ENCODE data around the gene IFT81. TPM values are rescaled to one million over a fixed set of nuclear protein-coding genes. Genes with fewer than 3 reads are reported as not detected.

Gene IFT81
- total and polyA plus RNA-seq, 2 of the 13 experiments (the other 11 are each of a cell fraction or from before 2014, with no cell fraction given): 4.2 to 13.0 TPM

DNA sequence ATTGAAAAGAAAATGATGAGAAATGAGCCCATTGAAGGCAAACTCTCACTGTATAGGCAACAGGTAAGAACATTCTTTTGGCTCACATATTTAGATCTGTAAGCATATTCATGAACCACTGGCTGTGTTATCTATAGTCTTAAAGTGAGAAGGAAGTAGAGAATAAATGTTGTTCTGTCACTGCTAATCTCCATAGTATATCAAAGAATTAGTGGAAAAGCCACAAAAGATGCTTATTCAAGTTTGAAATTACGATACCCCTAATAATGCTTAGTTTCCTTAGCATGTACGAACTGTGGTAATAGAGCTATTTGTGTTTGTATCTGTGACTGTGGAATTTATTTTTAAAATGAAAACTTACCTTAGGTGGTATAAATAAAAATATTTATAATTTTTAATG, 22.8 kb downstream of the IFT81 start:
- no peak overlapping the region for H2AFZ ChIP-seq (ENCODE audit: low read length)
- no peak overlapping the region for H3K27ac ChIP-seq (ENCODE audit: extremely low read length, insufficient read depth, low read length)
- no peak for ATAC-seq
- TF ChIP-seq, protein P1, sequence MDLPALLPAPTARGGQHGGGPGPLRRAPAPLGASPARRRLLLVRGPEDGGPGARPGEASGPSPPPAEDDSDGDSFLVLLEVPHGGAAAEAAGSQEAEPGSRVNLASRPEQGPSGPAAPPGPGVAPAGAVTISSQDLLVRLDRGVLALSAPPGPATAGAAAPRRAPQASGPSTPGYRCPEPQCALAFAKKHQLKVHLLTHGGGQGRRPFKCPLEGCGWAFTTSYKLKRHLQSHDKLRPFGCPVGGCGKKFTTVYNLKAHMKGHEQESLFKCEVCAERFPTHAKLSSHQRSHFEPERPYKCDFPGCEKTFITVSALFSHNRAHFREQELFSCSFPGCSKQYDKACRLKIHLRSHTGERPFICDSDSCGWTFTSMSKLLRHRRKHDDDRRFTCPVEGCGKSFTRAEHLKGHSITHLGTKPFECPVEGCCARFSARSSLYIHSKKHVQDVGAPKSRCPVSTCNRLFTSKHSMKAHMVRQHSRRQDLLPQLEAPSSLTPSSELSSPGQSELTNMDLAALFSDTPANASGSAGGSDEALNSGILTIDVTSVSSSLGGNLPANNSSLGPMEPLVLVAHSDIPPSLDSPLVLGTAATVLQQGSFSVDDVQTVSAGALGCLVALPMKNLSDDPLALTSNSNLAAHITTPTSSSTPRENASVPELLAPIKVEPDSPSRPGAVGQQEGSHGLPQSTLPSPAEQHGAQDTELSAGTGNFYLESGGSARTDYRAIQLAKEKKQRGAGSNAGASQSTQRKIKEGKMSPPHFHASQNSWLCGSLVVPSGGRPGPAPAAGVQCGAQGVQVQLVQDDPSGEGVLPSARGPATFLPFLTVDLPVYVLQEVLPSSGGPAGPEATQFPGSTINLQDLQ (CRISPR knock-in tag; IDR thresholded peaks at IDR 0.05): no peak
- TF ChIP-seq ZNF331 (CRISPR knock-in tag; IDR thresholded peaks at IDR 0.05) (no peak), GLI4 (CRISPR knock-in tag; IDR thresholded peaks at IDR 0.05; ENCODE audit: borderline replicate concordance) (no peak), HOXD1 (CRISPR knock-in tag; IDR thresholded peaks at IDR 0.05) (no peak), RXRB (CRISPR knock-in tag; IDR thresholded peaks at IDR 0.05; ENCODE audit: borderline replicate concordance) (no peak), REPIN1 (CRISPR knock-in tag; IDR thresholded peaks at IDR 0.05; ENCODE audit: borderline replicate concordance, low read depth) (no peak), ZNF607 (CRISPR knock-in tag; IDR thresholded peaks at IDR 0.05; ENCODE audit: borderline replicate concordance) (no peak)
- TF ChIP-seq, protein P2, sequence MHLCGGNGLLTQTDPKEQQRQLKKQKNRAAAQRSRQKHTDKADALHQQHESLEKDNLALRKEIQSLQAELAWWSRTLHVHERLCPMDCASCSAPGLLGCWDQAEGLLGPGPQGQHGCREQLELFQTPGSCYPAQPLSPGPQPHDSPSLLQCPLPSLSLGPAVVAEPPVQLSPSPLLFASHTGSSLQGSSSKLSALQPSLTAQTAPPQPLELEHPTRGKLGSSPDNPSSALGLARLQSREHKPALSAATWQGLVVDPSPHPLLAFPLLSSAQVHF (CRISPR knock-in tag; IDR thresholded peaks at IDR 0.05): no peak
- TF ChIP-seq, protein P3, sequence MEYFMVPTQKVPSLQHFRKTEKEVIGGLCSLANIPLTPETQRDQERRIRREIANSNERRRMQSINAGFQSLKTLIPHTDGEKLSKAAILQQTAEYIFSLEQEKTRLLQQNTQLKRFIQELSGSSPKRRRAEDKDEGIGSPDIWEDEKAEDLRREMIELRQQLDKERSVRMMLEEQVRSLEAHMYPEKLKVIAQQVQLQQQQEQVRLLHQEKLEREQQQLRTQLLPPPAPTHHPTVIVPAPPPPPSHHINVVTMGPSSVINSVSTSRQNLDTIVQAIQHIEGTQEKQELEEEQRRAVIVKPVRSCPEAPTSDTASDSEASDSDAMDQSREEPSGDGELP (IDR thresholded peaks at IDR 0.05; ENCODE audit: borderline replicate concordance, low read depth): no peak
- TF ChIP-seq, protein P4, sequence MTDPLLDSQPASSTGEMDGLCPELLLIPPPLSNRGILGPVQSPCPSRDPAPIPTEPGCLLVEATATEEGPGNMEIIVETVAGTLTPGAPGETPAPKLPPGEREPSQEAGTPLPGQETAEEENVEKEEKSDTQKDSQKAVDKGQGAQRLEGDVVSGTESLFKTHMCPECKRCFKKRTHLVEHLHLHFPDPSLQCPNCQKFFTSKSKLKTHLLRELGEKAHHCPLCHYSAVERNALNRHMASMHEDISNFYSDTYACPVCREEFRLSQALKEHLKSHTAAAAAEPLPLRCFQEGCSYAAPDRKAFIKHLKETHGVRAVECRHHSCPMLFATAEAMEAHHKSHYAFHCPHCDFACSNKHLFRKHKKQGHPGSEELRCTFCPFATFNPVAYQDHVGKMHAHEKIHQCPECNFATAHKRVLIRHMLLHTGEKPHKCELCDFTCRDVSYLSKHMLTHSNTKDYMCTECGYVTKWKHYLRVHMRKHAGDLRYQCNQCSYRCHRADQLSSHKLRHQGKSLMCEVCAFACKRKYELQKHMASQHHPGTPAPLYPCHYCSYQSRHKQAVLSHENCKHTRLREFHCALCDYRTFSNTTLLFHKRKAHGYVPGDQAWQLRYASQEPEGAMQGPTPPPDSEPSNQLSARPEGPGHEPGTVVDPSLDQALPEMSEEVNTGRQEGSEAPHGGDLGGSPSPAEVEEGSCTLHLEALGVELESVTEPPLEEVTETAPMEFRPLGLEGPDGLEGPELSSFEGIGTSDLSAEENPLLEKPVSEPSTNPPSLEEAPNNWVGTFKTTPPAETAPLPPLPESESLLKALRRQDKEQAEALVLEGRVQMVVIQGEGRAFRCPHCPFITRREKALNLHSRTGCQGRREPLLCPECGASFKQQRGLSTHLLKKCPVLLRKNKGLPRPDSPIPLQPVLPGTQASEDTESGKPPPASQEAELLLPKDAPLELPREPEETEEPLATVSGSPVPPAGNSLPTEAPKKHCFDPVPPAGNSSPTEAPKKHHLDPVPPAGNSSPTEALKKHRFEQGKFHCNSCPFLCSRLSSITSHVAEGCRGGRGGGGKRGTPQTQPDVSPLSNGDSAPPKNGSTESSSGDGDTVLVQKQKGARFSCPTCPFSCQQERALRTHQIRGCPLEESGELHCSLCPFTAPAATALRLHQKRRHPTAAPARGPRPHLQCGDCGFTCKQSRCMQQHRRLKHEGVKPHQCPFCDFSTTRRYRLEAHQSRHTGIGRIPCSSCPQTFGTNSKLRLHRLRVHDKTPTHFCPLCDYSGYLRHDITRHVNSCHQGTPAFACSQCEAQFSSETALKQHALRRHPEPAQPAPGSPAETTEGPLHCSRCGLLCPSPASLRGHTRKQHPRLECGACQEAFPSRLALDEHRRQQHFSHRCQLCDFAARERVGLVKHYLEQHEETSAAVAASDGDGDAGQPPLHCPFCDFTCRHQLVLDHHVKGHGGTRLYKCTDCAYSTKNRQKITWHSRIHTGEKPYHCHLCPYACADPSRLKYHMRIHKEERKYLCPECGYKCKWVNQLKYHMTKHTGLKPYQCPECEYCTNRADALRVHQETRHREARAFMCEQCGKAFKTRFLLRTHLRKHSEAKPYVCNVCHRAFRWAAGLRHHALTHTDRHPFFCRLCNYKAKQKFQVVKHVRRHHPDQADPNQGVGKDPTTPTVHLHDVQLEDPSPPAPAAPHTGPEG (CRISPR knock-in tag; IDR thresholded peaks at IDR 0.05): no peak
- TF ChIP-seq, protein P5, sequence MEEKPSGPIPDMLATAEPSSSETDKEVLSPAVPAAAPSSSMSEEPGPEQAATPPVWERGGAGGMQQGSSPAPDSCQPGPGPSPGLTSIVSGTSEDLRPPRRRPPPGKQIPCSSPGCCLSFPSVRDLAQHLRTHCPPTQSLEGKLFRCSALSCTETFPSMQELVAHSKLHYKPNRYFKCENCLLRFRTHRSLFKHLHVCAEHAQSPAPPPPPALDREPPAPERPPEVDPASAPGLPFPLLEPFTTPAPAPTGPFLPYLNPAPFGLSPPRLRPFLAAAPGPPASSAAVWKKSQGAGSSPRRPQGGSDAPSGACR (CRISPR knock-in tag; IDR thresholded peaks at IDR 0.05): no peak
- H3K27me3 ChIP-seq (ENCODE audit: control insufficient read depth in 1 of 2, insufficient read depth in 2 of 2, low read length in 2 of 2): no peaks in the 10 kb centered on the region
- H3K36me3 ChIP-seq (replicated peaks in 1 of 2; ENCODE audit: control insufficient read depth in 1 of 2, insufficient read depth in 2 of 2, low read length in 2 of 2): peaks cover 3 to 5% of the 10 kb centered on the region in 2 experiments; a peak in 2 of 5 replicates
- FAIRE-seq: no peak
- H3K9me3 ChIP-seq (ENCODE audit: low read length): no peaks in the 10 kb centered on the region
- H3K9ac ChIP-seq (ENCODE audit: insufficient read depth, low read depth, low read length): no peak overlapping the region
- BruUV-seq (replicated peaks): no TSS peak
- H3K4me1 ChIP-seq (ENCODE audit: insufficient read depth, low read length): no peaks in the 10 kb centered on the region
- in situ Hi-C loops (cut with HindIII; ENCODE audit: extremely low pct_ligation_motif_present, low pct_unique_long_range_greater_than_20kb): no loop called here
- POLR2A ChIA-PET: no interaction called here
- H3K79me2 ChIP-seq (ENCODE audit: insufficient read depth, low read length): no peaks in the 10 kb centered on the region
- intact Hi-C loops (cut with micrococcal nuclease; ENCODE audit: unreplicated experiment): no loop called here
- no peak overlapping the region for H3K4me2 ChIP-seq (ENCODE audit: low read depth, low read length)
- no peak overlapping the region for H3K4me3 ChIP-seq (replicated peaks in 1 of 3; ENCODE audit: insufficient read depth in 1 of 3, low read depth in 2 of 3, low read length in 3 of 3)
- WGBS (ENCODE audit: low lambda C conversion rate): 97% methylated on average over 2 of the region's 2 CpGs
- H4K20me1 ChIP-seq (ENCODE audit: insufficient read depth, low read length): no peaks in the 10 kb centered on the region
- CTCF ChIA-PET (ENCODE audit: low intra/inter-chr PET ratio, low total read pairs): no interaction called here
- DNase-seq (ENCODE audit: low spot score): no peak

Data from HepG2 (cell line).